ENCODE measurements around the gene PCSK6.

GRCh38 chr15:101406036-101406435, 83.5 kb downstream of the PCSK6 start:
- TF ChIP-seq CTCF (conservative IDR thresholded peaks at IDR 0.05; ENCODE audit: low read length) (no peak), EZH2phosphoT487 (IDR thresholded peaks at IDR 0.05; ENCODE audit: borderline replicate concordance) (no peak)
